Hypothalamus (tissue), 51 donors: ENCODE measurements around the gene AKIP1.
"Not testable (repeated sequence)": the region's sequence is repeated elsewhere in the genome, so short reads cannot be mapped to it uniquely, and the experiment has no call there.

Experiments used
- DNase-seq, 51 donors: peaks; one replicate each; lab custom pipeline; 2025; lab: John Stamatoyannopoulos, UW

AKIP1 gene

GRCh38 chr11:8914661-8915018 is 3.7 kb downstream of the AKIP1 start:
- DNase-seq: no peak

DNA sequence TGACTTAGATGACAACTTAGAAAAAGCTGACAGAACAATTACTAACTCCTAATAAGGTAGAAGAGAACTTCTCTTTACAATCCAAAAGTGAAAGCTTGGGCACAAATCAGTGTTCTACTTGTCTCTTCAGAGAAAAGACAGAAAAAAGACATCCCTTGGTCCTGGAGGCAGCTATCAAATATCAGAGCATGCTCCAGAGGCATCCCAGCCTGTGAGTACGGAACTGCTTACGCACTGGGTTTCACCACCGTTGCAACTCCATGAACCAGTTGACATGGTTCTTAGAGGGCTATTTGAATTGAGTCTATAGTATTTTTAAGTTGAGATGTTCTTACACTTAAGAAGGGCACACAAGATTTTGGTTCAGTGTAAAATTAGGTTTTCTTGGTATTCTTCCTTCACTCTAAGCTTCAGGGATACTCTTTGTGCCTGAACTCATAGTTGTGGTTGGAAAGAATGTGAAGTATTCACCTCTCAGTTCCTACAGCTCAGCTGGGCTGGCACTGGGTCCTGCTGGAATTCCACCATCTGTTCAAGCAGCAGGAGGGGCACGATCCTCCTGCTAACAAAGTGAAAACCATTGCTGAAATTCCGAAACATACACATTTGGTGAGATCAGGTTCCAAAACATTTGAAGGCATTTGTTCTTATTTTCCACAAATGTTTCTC is 6.3 kb downstream of the AKIP1 start:
- DNase-seq: no peak

- no peak for DNase-seq
Observed at GRCh38 chr11:8922691-8923090, 11.7 kb downstream of the AKIP1 start.

- no peak for DNase-seq
Observed at GRCh38 chr11:8925711-8926110, 14.7 kb downstream of the AKIP1 start.

DNA sequence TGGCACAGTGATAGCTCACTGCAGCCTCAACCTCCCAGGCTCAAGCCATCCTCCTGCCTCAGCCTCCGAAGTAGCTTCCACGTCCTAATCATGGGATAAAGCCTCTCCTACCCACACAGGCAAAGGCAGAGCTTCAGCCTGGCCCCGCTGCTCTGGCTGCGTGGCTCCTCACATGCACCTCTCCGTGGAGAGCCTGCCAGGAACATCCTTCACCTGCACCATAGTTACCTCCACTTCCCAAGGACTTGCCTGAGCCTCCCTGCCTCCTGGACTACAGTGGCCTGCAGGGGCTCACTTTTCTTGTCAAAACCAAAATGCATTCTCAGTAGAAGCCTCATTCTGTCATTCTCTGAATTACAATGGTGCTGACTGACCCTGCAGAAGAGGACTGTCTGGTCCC is 15.2 kb downstream of the AKIP1 start:
- no peak for DNase-seq

- no peak for DNase-seq
Observed at GRCh38 chr11:8927233-8927632, 16.2 kb downstream of the AKIP1 start.

GRCh38 chr11:8928205-8928604 is 17.2 kb downstream of the AKIP1 start:
- DNase-seq: no peak

DNA sequence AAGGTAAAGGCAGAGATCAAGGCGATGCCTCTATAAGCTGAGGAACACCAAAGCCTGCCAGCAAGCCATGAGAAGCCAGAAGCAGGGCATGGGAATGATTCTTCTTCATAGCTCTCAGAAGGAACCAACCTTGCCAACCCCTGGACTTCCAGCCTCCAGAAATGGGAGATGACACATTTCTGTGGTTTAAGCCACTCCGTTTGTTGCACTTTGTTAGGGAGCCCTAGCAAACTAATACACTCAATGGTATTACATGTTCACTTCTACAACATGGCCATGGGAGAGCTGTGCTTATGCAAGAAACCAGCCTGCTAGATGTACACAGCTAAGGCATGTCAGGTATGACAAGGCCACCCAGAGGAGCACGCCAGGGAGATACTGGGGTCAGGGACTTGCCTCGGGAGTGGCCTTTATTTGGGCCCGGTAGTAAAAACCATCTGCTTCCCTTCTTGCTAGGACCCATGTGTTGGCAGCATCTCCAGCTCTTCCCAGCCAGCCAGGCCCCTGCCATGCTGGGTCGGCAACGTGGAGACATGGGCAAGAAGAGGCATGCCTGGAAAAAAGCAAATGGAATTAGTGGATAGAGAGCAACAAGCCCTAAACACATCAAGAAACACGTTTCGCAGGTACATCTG is 18.1 kb downstream of the AKIP1 start:
- no peak for DNase-seq

DNA sequence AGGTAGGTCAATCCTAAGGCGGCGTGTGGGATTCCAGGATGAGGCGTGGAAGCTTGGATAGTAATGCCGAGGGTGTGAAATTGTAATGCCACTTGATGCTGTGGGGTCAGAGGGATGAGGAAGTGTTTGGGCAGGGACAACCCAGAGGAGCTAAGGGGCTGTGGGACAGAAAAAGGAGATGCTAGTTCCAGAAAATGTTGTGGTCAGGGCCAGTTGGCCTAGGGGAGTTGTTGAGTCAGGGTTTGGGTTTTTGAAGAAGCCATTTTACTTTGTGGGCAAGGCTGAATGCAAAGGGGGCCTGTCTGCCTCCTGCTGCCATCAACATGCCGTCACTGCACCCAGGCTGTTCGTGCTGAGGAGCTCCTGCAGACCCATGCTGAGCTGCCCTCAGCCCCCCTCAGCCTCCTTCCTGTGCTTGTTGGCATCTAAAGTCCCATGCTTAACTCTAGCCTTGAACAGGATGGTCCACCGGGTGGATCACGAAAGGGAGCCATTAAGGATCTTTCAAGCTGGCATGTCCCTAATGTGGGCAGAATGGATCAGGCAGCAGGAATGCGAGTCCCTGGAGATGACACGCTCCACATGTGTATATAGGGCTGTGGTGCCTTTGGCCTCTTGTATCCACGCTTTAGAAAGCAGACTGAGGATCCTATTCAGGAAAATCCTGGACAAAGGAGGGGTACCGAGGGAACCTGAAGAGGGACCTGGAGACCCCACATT is 19.6 kb downstream of the AKIP1 start:
- DNase-seq: no peak

DNA sequence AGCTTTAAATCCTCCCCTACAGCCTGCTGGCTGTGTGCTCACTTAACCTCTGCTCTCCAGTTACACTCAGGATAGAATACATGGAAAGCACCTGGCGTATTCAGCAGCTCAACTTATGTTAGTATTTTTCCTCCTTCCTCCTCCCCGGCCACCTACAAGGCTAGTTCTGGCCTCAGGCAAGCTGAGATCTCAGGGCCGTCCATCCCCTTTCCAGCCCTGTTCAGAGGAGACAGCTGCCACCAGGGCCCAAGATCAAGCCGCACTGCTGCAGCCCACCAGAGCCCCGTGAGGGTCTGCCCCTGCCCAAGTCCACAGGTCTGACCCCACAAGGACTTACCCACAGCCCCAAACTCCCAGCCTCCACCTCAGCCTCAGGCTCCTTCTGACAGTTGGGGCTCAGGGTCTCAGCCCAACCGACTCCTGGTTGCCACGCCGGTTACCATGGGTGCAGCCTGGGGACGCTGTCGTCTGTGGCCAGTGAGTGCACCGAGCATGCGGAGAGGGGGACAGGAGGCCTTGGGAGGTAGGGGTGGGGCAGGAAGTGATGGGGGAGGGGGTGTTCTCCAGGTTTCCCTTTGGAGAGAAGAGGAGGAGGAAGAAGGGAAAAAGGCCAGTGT is 21.7 kb downstream of the AKIP1 start, which contains the start of gene C11orf16:
Gene C11orf16, minus strand, starts transcription at position 384 of the 617 bp plus-strand sequence. CDS start 639 bp downstream, outside the sequence.
- peak in 1 of 51 donors; percentile 16 for DNase-seq

- DNase-seq: no peak
Observed at GRCh38 chr11:8933931-8934330, 22.9 kb downstream of the AKIP1 start.

DNA sequence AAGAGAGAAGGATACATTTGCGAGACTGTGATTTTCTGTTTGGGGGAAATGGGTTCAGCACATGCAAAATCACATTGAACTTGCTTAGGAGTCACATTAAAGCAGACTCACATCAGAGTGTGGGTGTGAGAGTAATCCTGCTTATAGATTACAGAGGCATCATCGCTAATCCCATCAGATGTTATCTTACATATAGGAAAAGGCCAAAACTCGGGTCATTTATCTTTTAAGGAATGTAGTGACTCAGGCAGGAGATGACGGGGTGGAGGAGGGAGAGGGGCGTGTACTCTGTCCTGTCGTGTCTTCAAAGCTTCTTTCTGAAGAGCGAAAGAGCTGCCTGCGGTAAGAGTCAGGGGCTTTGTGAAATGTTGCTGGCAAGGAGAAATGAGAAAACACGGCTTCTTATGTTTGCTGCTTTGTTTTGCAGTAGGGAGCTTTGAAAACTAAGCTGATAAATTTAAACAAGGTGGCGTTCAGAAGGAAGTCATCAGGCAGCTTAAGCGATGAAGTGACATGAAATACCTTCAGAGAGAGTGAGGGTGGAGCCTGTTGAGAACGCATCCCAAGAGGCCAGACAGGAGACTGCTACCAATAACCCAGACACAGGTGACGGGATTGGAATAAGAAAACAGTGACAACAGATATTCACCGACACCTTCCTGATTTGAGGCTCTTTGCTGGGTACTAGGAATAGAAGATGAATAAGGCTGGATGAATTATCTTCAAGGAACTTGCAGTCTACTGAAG is 23.9 kb downstream of the AKIP1 start:
- DNase-seq: no peak

GRCh38 chr11:8935789-8936188 is 24.8 kb downstream of the AKIP1 start:
- not testable (repeated sequence) for DNase-seq

DNA sequence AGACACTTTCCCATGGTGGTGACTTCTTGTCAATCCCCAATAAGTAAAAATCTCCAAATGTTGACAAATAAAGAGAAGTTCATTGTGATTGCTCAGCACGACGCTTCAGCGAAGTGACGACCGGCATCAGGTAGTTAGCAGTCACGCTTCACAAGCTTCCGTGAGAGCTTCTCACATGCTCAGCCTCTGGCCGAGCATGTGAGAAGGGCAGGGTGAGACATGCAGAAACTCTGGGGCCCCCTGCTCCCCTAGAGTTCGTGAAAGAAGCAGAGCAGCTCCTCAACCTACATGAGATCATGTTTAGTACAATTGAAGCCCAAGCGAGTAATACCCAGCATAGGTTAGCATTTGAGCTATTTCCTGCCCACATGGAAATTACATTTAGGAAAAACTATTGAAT is 26.2 kb downstream of the AKIP1 start:
- no peak for DNase-seq

DNA sequence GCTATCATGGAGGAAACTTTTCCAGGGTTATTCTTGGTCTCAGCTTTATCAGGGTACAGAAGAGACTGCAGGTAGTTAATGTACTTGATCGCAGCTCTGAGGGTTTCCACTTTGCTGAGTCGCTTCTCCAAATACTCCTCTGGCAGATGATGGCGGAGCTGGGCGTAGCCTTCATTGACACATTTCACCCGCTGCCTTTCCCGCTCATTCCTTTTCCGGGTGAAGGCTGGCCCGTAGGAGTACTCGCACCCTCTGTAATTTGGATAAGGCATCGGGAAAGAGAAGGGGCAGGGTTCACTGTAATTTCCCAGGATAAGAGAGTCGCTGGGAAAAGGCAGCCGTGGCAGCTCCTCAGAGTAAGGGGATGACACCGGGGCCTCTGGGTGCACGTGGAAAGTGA is 26.7 kb downstream of the AKIP1 start:
- no peak for DNase-seq

DNA sequence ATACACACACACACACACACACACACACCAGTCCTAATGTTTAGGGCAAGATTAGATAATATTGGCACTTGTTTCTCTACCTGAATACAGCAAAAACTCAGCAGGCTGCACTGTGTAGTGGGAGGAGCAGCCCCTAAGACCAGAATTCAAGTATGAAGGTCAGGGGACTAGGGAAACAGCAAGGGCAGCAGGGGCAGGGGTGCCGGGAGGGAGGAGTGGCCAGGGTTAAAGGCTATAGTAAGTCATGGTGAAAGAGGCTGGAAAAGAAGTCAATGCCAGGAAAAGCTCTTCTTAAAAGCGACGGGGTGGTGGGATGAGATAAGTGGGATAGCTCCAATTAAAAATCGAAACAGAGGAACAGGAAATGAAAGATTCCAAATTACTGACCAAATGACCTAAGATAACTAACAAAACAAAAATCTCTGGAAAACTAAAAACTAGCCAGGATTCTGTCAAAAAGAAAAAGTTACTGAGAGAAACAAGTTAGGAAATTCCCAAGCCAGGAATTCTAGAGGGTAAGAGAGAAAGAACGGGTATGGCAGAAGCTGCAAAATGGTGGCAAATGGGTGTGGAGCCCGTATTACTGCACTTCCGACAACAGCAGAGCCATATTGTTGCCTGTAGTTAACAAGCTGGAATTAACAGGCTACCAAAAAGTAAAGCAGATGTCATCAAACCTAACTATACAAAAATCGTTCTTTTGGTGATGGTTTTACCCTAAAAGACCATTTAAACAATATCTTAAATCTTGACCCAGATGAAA is 30.5 kb downstream of the AKIP1 start:
- DNase-seq: no peak

- DNase-seq: no peak
Observed at GRCh38 chr11:8942518-8943066, 31.6 kb downstream of the AKIP1 start, which contains the start of gene ASCL3. Gene ASCL3 (minus strand): TSS chr11:8943016. CDS start chr11:8938161, 4,855 bp downstream.

- DNase-seq: no peak
Observed at GRCh38 chr11:8947230-8947943, 36.4 kb downstream of the AKIP1 start.

- no peak for DNase-seq
Observed at GRCh38 chr11:8948886-8949285, 37.9 kb downstream of the AKIP1 start.
